Suprapubic skin (tissue), 4 donors: ENCODE data around the gene TBX19. TPM values are rescaled to one million over a fixed set of nuclear protein-coding genes. Genes with fewer than 3 reads are reported as not detected.

Experiments used
- DNase-seq, 2 donors: peaks; one replicate each; pipeline ENCODE4 v3.0.0-alpha.2; 2019; ENCODE audit warnings: low spot score in 2 of 2
- H3K27ac ChIP-seq: fragments of 200-600 bp; sonication (generic); one replicate; pipeline ENCODE4 v1.5.1; 2019
- H3K27me3 ChIP-seq: fragments of 200-600 bp; sonication (generic); one replicate; pipeline ENCODE4 v1.5.1; 2019
- H3K36me3 ChIP-seq: fragments of 200-600 bp; sonication (generic); one replicate; pipeline ENCODE4 v1.5.1; 2019
- H3K4me1 ChIP-seq: fragments of 200-600 bp; sonication (generic); one replicate; pipeline ENCODE4 v1.5.1; 2019
- H3K4me3 ChIP-seq: fragments of 200-600 bp; sonication (generic); one replicate; pipeline ENCODE4 v1.5.1; 2019; ENCODE audit warnings: mild to moderate bottlenecking
- H3K9me3 ChIP-seq: fragments of 200-600 bp; sonication (generic); one replicate; pipeline ENCODE4 v1.5.1; 2019
- CTCF ChIP-seq, 2 donors: fragments of 200-600 bp in 1 of 2; fragments of 450-650 bp in 1 of 2; sonication (generic) in 1 of 2; IDR thresholded peaks; one replicate each; pipeline ENCODE4 v1.5.1; 2016 to 2019; ENCODE audit warnings: antibody characterized with exemption in 2 of 2, mild to moderate bottlenecking in 1 of 2, moderate library complexity in 1 of 2
- EP300 ChIP-seq: sonication (generic); formaldehyde crosslinking; IDR thresholded peaks from one replicate; pipeline ENCODE4 v1.6.1; 2017; ENCODE audit warnings: antibody characterized with exemption
- POLR2A ChIP-seq, 2 donors: fragments of 450-650 bp; IDR thresholded peaks; one replicate each; pipeline ENCODE4 v1.6.1; 2017; ENCODE audit warnings: antibody characterized with exemption in 2 of 2, mild to moderate bottlenecking in 2 of 2, moderate library complexity in 2 of 2
- POLR2AphosphoS5 ChIP-seq, 3 donors: sonication (generic); formaldehyde crosslinking; IDR thresholded peaks; one replicate each; pipeline ENCODE4 v1.6.1; 2017; ENCODE audit warnings: antibody characterized with exemption in 3 of 3
- WGBS: methylation state at CpG from one replicate; pipeline ENCODE4 v1.1.5; 2018; 5-methylcytosine and 5-hydroxymethylcytosine counted together
- total RNA-seq, 4 donors: library from RNA; depleted of rRNA; stranded (reverse); fragments of >200 nt; gene quantifications; one replicate each; pipeline ENCODE4 v1.1.0, GENCODE V29; 2016

TBX19 gene
- total RNA-seq, 4 donors from 2014 or later: 1.8 to 6.7 (median 2.8) TPM

DNA sequence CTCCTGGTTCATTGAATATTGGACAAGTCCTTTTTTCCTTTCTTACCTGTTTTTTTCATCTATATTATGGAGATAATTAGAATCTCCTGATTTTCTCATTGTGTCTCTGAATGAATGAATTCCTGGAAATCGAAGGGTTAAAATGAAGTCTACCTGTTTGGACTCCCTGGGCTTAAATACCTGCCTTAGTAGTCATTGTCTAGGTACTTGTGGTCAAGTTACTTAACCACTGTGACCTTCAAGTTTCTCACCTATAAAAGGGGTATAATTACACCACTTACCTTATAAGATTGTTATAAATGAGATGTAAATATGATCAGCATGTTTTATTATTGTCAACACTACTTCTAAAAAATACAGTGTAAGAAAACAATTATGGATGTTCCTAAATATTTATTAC lies 9.0 kb upstream of the TBX19 start:
- Histone ChIP-seq H3K9me3 (no peaks in the 10 kb centered on the region), H3K4me3 (no peak overlapping the region), H3K27me3 (no peaks in the 10 kb centered on the region), H3K4me1 (no peaks in the 10 kb centered on the region), H3K27ac (no peak overlapping the region), H3K36me3 (no peaks in the 10 kb centered on the region)
- 88% methylated on average over 1 of the region's 1 CpG for WGBS
- no peak for DNase-seq
- TF ChIP-seq EP300 (no peak), CTCF (IDR thresholded peaks at IDR 0.05) (no peak), POLR2AphosphoS5 (IDR thresholded peaks at IDR 0.05) (no peak), POLR2A (IDR thresholded peaks at IDR 0.05) (no peak)

GRCh38 chr1:168273575-168273974 lies 7.1 kb upstream of the TBX19 start:
- 66% methylated on average over 1 of the region's 1 CpG for WGBS

GRCh38 chr1:168279253-168279652 lies 1.4 kb upstream of the TBX19 start:
- no peak overlapping the region for H3K27ac ChIP-seq
- DNase-seq: no peak
- no peak for TF ChIP-seq POLR2A (IDR thresholded peaks at IDR 0.05)
- TF ChIP-seq POLR2AphosphoS5 (IDR thresholded peaks at IDR 0.05): no peak
- TF ChIP-seq CTCF (IDR thresholded peaks at IDR 0.05): no peak
- no peak for TF ChIP-seq EP300
- no peak overlapping the region for H3K4me3 ChIP-seq
- no peaks in the 10 kb centered on the region for H3K27me3 ChIP-seq
- WGBS: 91% methylated on average over 1 of the region's 1 CpG
- no peaks in the 10 kb centered on the region for H3K36me3 ChIP-seq
- H3K4me1 ChIP-seq: no peaks in the 10 kb centered on the region
- no peaks in the 10 kb centered on the region for H3K9me3 ChIP-seq

More at GRCh38 chr1:168273575-168273974, 7.1 kb upstream of the TBX19 start:
- no peak for DNase-seq
- no peaks in the 10 kb centered on the region for H3K9me3 ChIP-seq
- H3K27ac ChIP-seq: no peak overlapping the region
- no peak for TF ChIP-seq EP300
- no peak for TF ChIP-seq CTCF (IDR thresholded peaks at IDR 0.05)
- TF ChIP-seq POLR2A (IDR thresholded peaks at IDR 0.05): no peak
- no peak for TF ChIP-seq POLR2AphosphoS5 (IDR thresholded peaks at IDR 0.05)
- H3K27me3 ChIP-seq: no peaks in the 10 kb centered on the region
- H3K36me3 ChIP-seq: no peaks in the 10 kb centered on the region
- H3K4me1 ChIP-seq: no peaks in the 10 kb centered on the region
- no peak overlapping the region for H3K4me3 ChIP-seq

DNA sequence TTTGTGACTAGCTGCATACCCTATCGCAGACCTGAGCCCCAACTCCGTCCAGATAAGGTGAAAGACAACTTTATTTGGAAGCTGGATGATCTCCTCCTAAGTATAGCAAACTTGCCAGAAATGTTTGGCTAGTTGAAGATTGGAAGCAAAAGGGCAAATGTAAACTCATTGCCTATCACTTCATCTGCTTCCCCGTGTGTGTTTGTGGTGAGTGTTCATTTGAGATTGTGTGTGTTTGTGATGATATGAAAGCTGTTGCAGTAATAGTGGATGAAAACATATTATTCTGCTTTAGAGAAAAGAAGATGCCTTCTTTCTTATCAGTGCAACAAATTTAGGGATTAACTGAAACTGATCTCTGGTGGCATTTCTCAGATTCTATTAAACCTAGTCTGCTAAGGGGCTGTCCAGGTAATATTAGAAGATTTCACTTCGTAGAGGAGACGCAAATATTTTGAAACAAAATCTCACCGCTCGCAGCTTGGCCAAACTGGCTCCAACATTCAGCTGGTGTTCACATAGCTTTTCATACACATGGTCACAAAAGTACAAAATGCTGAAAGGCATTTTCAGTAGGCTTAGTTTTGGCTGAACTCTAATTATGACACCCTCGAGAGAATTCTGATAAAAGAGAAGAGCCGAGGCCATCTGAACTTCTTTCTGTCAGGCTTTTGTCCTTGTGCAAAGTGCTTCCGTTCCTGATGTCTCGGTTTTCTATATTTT lies 1.1 kb downstream of the TBX19 start:
- H3K4me1 ChIP-seq: peaks cover 3% of the 10 kb centered on the region
- no peak overlapping the region for H3K27ac ChIP-seq
- TF ChIP-seq POLR2AphosphoS5 (IDR thresholded peaks at IDR 0.05): no peak
- no peak for TF ChIP-seq POLR2A (IDR thresholded peaks at IDR 0.05)
- no peak for TF ChIP-seq EP300
- no peak for TF ChIP-seq CTCF (IDR thresholded peaks at IDR 0.05)
- 86% methylated on average over 11 of the region's 11 CpGs for WGBS
- H3K9me3 ChIP-seq: no peaks in the 10 kb centered on the region
- no peak overlapping the region for H3K4me3 ChIP-seq
- no peaks in the 10 kb centered on the region for H3K36me3 ChIP-seq
- no peaks in the 10 kb centered on the region for H3K27me3 ChIP-seq
- no peak for DNase-seq

GRCh38 chr1:168285521-168285790 lies 4.8 kb downstream of the TBX19 start:
- H3K27ac ChIP-seq: no peak overlapping the region
- TF ChIP-seq POLR2AphosphoS5 (IDR thresholded peaks at IDR 0.05) (no peak), POLR2A (IDR thresholded peaks at IDR 0.05) (no peak), CTCF (IDR thresholded peaks at IDR 0.05) (no peak), EP300 (no peak)
- H3K9me3 ChIP-seq: no peaks in the 10 kb centered on the region
- DNase-seq: no peak
- H3K4me1 ChIP-seq: peaks cover 3% of the 10 kb centered on the region
- no peaks in the 10 kb centered on the region for H3K36me3 ChIP-seq
- H3K27me3 ChIP-seq: no peaks in the 10 kb centered on the region
- H3K4me3 ChIP-seq: no peak overlapping the region
